ENCODE results near the gene ACTL6A. TPM values are rescaled to one million over a fixed set of nuclear protein-coding genes. Genes with fewer than 3 reads are reported as not detected.

The ACTL6A gene
- total RNA-seq, 1 experiment from 2014 or later, result 113 TPM

DNA sequence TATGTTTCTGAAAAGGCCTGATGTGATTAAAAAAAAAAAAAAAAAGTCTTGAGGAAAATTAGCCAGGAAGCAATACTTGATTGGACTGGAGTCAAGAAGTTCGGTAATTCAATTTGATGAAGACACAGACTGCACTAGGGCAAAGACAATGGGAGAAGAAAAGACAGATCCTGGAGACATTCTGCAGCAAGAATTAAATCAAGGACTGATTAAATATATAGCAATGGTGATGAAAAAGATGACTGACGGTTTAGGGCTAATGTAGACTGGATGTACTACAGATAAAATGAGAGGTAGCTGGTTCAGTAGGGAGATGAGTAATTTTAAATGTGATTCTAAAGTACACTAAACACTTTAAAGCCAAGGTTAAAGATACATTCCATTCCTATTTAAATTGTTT lies 27.9 kb downstream of the ACTL6A start:
- no peak overlapping the region for H3K4me3 ChIP-seq
- no peak for DNase-seq
- 0 out of 2 replicates have a peak, but pooled peaks cover 9% of the 10 kb centered on the region for H4K20me1 ChIP-seq (ENCODE audit: insufficient read depth)
- no peak for TF ChIP-seq EZH2 (IDR thresholded peaks at IDR 0.05; ENCODE audit: low read depth)
- TF ChIP-seq, protein P1, sequence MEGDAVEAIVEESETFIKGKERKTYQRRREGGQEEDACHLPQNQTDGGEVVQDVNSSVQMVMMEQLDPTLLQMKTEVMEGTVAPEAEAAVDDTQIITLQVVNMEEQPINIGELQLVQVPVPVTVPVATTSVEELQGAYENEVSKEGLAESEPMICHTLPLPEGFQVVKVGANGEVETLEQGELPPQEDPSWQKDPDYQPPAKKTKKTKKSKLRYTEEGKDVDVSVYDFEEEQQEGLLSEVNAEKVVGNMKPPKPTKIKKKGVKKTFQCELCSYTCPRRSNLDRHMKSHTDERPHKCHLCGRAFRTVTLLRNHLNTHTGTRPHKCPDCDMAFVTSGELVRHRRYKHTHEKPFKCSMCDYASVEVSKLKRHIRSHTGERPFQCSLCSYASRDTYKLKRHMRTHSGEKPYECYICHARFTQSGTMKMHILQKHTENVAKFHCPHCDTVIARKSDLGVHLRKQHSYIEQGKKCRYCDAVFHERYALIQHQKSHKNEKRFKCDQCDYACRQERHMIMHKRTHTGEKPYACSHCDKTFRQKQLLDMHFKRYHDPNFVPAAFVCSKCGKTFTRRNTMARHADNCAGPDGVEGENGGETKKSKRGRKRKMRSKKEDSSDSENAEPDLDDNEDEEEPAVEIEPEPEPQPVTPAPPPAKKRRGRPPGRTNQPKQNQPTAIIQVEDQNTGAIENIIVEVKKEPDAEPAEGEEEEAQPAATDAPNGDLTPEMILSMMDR (conservative IDR thresholded peaks at IDR 0.05), result no peak
- no peaks in the 10 kb centered on the region for H3K9me3 ChIP-seq (ENCODE audit: insufficient read depth, low read depth)
- H3K27me3 ChIP-seq (ENCODE audit: insufficient read depth, low read depth), result no peaks in the 10 kb centered on the region
- intact Hi-C loops (cut with micrococcal nuclease; ENCODE audit: unreplicated experiment), result no loop called here
- H3K4me2 ChIP-seq, result no peak overlapping the region
- H3K4me1 ChIP-seq (replicated peaks; ENCODE audit: insufficient read depth), result no peaks in the 10 kb centered on the region
- H2AFZ ChIP-seq, result no peak overlapping the region
- peaks cover 54% of the 10 kb centered on the region for H3K36me3 ChIP-seq (ENCODE audit: low read depth)
- H3F3A ChIP-seq (ENCODE audit: insufficient read depth, low read depth), result peaks cover 5% of the 10 kb centered on the region; the same call in 1 of the 2 replicates
- H3K9me2 ChIP-seq (ENCODE audit: insufficient read depth), result no peaks in the 10 kb centered on the region
- BruUV-seq (replicated peaks), result no TSS peak
- H3K27ac ChIP-seq, result no peak overlapping the region
- POLR2A ChIA-PET (ENCODE audit: unreplicated experiment), result interaction anchor here (0.5 to 0.6 kb wide), 2 partner anchors 184 to 1385 kb away, joined by 4 to 5 read pairs; no protein-coding TSS in a partner anchor
- H3K79me2 ChIP-seq (ENCODE audit: low read depth), result no peaks in the 10 kb centered on the region
- CTCF ChIA-PET, result no interaction called here

DNA sequence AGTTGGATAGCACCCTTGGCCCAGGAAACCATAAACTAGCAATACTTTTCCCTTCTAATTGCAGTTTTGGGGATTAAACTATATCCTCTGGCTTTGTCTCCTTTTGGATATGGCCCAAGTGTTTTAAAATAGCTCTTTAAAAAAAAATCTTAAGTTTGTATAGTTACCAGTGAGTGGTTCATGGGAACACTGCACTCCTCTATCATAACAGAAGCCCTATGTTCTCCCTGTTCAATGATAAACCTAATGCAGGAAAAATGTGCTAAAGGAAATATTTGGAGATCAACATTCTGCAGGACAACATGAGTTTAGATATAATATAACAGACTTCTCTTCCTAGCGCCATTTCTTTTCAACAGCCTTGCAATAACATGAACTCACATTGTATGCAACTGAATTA lies 28.6 kb downstream of the ACTL6A start:
- no peaks in the 10 kb centered on the region for H3K9me2 ChIP-seq (ENCODE audit: insufficient read depth)
- BruUV-seq (replicated peaks), result no TSS peak
- H3F3A ChIP-seq (ENCODE audit: insufficient read depth, low read depth), result peaks cover 5% of the 10 kb centered on the region; the same call in 1 of the 2 replicates
- POLR2A ChIA-PET (ENCODE audit: unreplicated experiment), result interaction anchor here (0.5 to 0.6 kb wide), 2 partner anchors 184 to 1384 kb away, joined by 4 to 5 read pairs; no protein-coding TSS in a partner anchor
- H3K27me3 ChIP-seq (ENCODE audit: insufficient read depth, low read depth), result no peaks in the 10 kb centered on the region
- no peak for DNase-seq
- no peaks in the 10 kb centered on the region for H3K9me3 ChIP-seq (ENCODE audit: insufficient read depth, low read depth)
- no peak for TF ChIP-seq EZH2 (IDR thresholded peaks at IDR 0.05; ENCODE audit: low read depth)
- TF ChIP-seq, protein P1 (conservative IDR thresholded peaks at IDR 0.05), result no peak
- H3K4me3 ChIP-seq, result no peak overlapping the region
- intact Hi-C loops (cut with micrococcal nuclease; ENCODE audit: unreplicated experiment), result no loop called here
- no peak overlapping the region for H3K27ac ChIP-seq
- CTCF ChIA-PET, result no interaction called here
- no peak overlapping the region for H3K4me2 ChIP-seq
- no peak overlapping the region for H2AFZ ChIP-seq
- peaks cover 60% of the 10 kb centered on the region for H3K36me3 ChIP-seq (ENCODE audit: low read depth)
- H3K4me1 ChIP-seq (replicated peaks; ENCODE audit: insufficient read depth), result no peaks in the 10 kb centered on the region
- 0 out of 2 replicates have a peak, but pooled peaks cover 9% of the 10 kb centered on the region for H4K20me1 ChIP-seq (ENCODE audit: insufficient read depth)
- no peaks in the 10 kb centered on the region for H3K79me2 ChIP-seq (ENCODE audit: low read depth)

DNA sequence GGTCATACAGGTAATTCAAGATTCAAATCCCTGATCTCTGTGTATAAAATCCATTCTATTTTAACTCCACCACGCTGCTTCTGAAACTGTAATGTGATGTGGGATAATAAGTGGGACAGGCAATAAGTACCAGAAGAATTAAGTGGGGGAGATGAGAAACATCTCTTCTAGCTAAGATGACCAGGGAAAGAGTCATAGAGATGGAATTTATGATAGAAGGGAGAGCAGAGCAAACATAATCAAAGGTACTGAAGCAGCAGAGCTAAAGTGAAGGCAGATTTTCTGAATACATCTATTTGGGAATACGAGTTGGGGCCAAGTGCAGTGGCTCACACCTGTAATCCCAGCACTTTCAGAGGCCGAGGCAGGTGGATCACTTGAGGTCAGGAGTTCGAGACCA lies 36.8 kb downstream of the ACTL6A start:
- no peak for TF ChIP-seq EZH2 (IDR thresholded peaks at IDR 0.05; ENCODE audit: low read depth)
- TF ChIP-seq, protein P1 (conservative IDR thresholded peaks at IDR 0.05), result no peak
- H3K4me1 ChIP-seq (replicated peaks; ENCODE audit: insufficient read depth), result peaks cover 13% of the 10 kb centered on the region
- ChIA-PET POLR2A (ENCODE audit: unreplicated experiment) (no interaction called here), CTCF (no interaction called here)
- H3K79me2 ChIP-seq (ENCODE audit: low read depth), result peaks cover 25% of the 10 kb centered on the region
- intact Hi-C loops (cut with micrococcal nuclease; ENCODE audit: unreplicated experiment), result no loop called here
- no peak overlapping the region for H3K4me3 ChIP-seq
- DNase-seq, result no peak
- no peaks in the 10 kb centered on the region for H3K9me3 ChIP-seq (ENCODE audit: insufficient read depth, low read depth)
- no peaks in the 10 kb centered on the region for H3K27me3 ChIP-seq (ENCODE audit: insufficient read depth, low read depth)
- no peak overlapping the region for H3K4me2 ChIP-seq
- BruUV-seq (replicated peaks), result no TSS peak
- H3K9me2 ChIP-seq (ENCODE audit: insufficient read depth), result no peaks in the 10 kb centered on the region
- no peak overlapping the region for H3K27ac ChIP-seq
- H4K20me1 ChIP-seq (ENCODE audit: insufficient read depth), result 0 out of 2 replicates have a peak, but pooled peaks cover 13% of the 10 kb centered on the region
- H3F3A ChIP-seq (ENCODE audit: insufficient read depth, low read depth), result no peaks in the 10 kb centered on the region
- no peak overlapping the region for H2AFZ ChIP-seq
- peaks cover 55% of the 10 kb centered on the region for H3K36me3 ChIP-seq (ENCODE audit: low read depth)
